Fibroblast of skin of left quadriceps (primary cell): ENCODE data around the gene MSL2.
"Not testable (repeated sequence)": the region's sequence is repeated elsewhere in the genome, so short reads cannot be mapped to it uniquely, and the experiment has no call there.

ENCODE experiments used
- DNase-seq, 2 experiments: peaks; one replicate each; pipeline ENCODE4 v3.0.0-alpha.2; 2013; ENCODE audit warnings: low read depth in 2 of 2

The MSL2 gene

GRCh38 chr3:136146981-136147729 is 49.0 kb downstream of the MSL2 start:
- no peak for DNase-seq

GRCh38 chr3:136144397-136144796 is 51.7 kb downstream of the MSL2 start:
- DNase-seq = not testable (repeated sequence)

GRCh38 chr3:136142592-136142991 is 53.5 kb downstream of the MSL2 start:
- DNase-seq = peak; percentile 86 to 87

- no peak for DNase-seq
Observed at GRCh38 chr3:136141891-136142290, 54.2 kb downstream of the MSL2 start.

- no peak for DNase-seq
Observed at GRCh38 chr3:136141291-136141785, 54.8 kb downstream of the MSL2 start.

GRCh38 chr3:136136454-136136853 is 59.7 kb downstream of the MSL2 start:
- DNase-seq = no peak

GRCh38 chr3:136135039-136135802 is 60.9 kb downstream of the MSL2 start:
- no peak for DNase-seq

GRCh38 chr3:136134091-136134490 is 62.0 kb downstream of the MSL2 start:
- DNase-seq = no peak

- DNase-seq = not testable (repeated sequence)
Observed at GRCh38 chr3:136131647-136132046, 64.5 kb downstream of the MSL2 start.

GRCh38 chr3:136122006-136122405 is 74.1 kb downstream of the MSL2 start:
- DNase-seq = no peak

- peak; percentile 58 to 66 for DNase-seq
Observed at GRCh38 chr3:136120373-136121348, 75.5 kb downstream of the MSL2 start.

- not testable (repeated sequence) for DNase-seq
Observed at GRCh38 chr3:136119783-136120182, 76.4 kb downstream of the MSL2 start.

GRCh38 chr3:136119332-136119731 is 76.8 kb downstream of the MSL2 start:
- not testable (repeated sequence) for DNase-seq

- no peak for DNase-seq
Observed at GRCh38 chr3:136114421-136114820, 81.7 kb downstream of the MSL2 start.

- DNase-seq = no peak
Observed at GRCh38 chr3:136110481-136110880, 85.7 kb downstream of the MSL2 start.

GRCh38 chr3:136109499-136109898 is 86.6 kb downstream of the MSL2 start:
- no peak for DNase-seq

- DNase-seq = no peak
Observed at GRCh38 chr3:136106101-136106500, 90.0 kb downstream of the MSL2 start.

GRCh38 chr3:136105044-136105443 is 91.1 kb downstream of the MSL2 start:
- DNase-seq = no peak
